Adipose tissue (tissue), 3 donors: ENCODE data around the gene DAG1. TPM values are rescaled to one million over a fixed set of nuclear protein-coding genes. Genes with fewer than 3 reads are reported as not detected.
"Not testable (repeated sequence)": the region's sequence is repeated elsewhere in the genome, so short reads cannot be mapped to it uniquely, and the experiment has no call there.

ENCODE experiments used
- H3K27ac ChIP-seq: one replicate; pipeline ENCODE4 v1.5.1; 2013; ENCODE audit warnings: low read depth, low read length
- WGBS, 3 donors: extraction: QIAGEN DNeasy Blood & Tissue Kit; methylation state at CpG; one replicate each; pipeline ENCODE4 v1.1.7; 2013; 5-methylcytosine and 5-hydroxymethylcytosine counted together
- polyA plus RNA-seq, 3 donors: library from polyadenylated mRNA; stranded (reverse); fragments of 200-250 nt; gene quantifications; one replicate each; pipeline ENCODE4 v1.2.3, GENCODE V29; 2013
- donor health status: healthy with polysubstance abuse.
- donor health status: Bipolar disorder and iron deficiency.
- donor health status: healthy.

Gene DAG1
- polyA plus RNA-seq, 3 donors: 12.5 to 43.2 (median 23.5) TPM

GRCh38 chr3:49465270-49466034, 4.6 kb upstream of the DAG1 start:
- WGBS, 3 donors: 77 to 83% (median 78%) methylated on average over 17 to 18 of the region's 18 CpGs
- no peak overlapping the region for H3K27ac ChIP-seq

GRCh38 chr3:49466085-49466484, 4.0 kb upstream of the DAG1 start:
- no peak overlapping the region for H3K27ac ChIP-seq
- WGBS, 3 donors: 49 to 89% (median 84%) methylated on average over 2 of the region's 2 CpGs

GRCh38 chr3:49469037-49469935, 781 bp upstream of the DAG1 start:
- no peak overlapping the region for H3K27ac ChIP-seq
- WGBS, 3 donors: 7 to 14% (median 10%) methylated on average over 23 of the region's 23 CpGs

GRCh38 chr3:49470714-49471420, 800 bp downstream of the DAG1 start:
- WGBS, 3 donors: 2 to 5% (median 5%) methylated on average over 23 of the region's 23 CpGs
- no peak overlapping the region for H3K27ac ChIP-seq

GRCh38 chr3:49471856-49472495, 1.9 kb downstream of the DAG1 start:
- WGBS, 3 donors: 45 to 83% (median 83%) methylated on average over 6 of the region's 6 CpGs
- H3K27ac ChIP-seq: no peak overlapping the region

- H3K27ac ChIP-seq: no peak overlapping the region
- 43 to 81% (median 46%) methylated on average over 1 of the region's 1 CpG for WGBS, 3 donors
These were observed 6.5 kb downstream of the DAG1 start for GRCh38 chr3:49476563-49476962.

- no peak overlapping the region for H3K27ac ChIP-seq
These were observed 12.7 kb downstream of the DAG1 start for GRCh38 chr3:49482766-49483165.

GRCh38 chr3:49484471-49484870, 14.4 kb downstream of the DAG1 start:
- WGBS, 3 donors: 78 to 92% (median 84%) methylated on average over 3 of the region's 3 CpGs
- H3K27ac ChIP-seq: no peak overlapping the region

GRCh38 chr3:49489247-49489646, 19.2 kb downstream of the DAG1 start:
- H3K27ac ChIP-seq: no peak overlapping the region
- WGBS, 3 donors: 89 to 95% (median 95%) methylated on average over 7 of the region's 7 CpGs

GRCh38 chr3:49492969-49493368, 22.9 kb downstream of the DAG1 start:
- H3K27ac ChIP-seq: no peak overlapping the region
- 92 to 94% (median 94%) methylated on average over 3 to 4 of the region's 4 CpGs for WGBS, 3 donors

GRCh38 chr3:49493901-49494300, 23.8 kb downstream of the DAG1 start:
- H3K27ac ChIP-seq: no peak overlapping the region
- WGBS, 3 donors: 68 to 83% (median 79%) methylated on average over 2 of the region's 2 CpGs

- no peak overlapping the region for H3K27ac ChIP-seq
These were observed 25.0 kb downstream of the DAG1 start for GRCh38 chr3:49495023-49495422.

- H3K27ac ChIP-seq: not testable (repeated sequence)
- WGBS, 3 donors: 94 to 98% (median 96%) methylated on average over 4 of the region's 4 CpGs
These were observed 26.8 kb downstream of the DAG1 start for GRCh38 chr3:49496845-49497244.

GRCh38 chr3:49497606-49498005, 27.5 kb downstream of the DAG1 start:
- no peak overlapping the region for H3K27ac ChIP-seq
- WGBS, 3 donors: 59 to 93% (median 93%) methylated on average over 4 of the region's 4 CpGs

GRCh38 chr3:49498239-49498638, 28.2 kb downstream of the DAG1 start:
- WGBS, 3 donors: 47 to 82% (median 69%) methylated on average over 1 of the region's 1 CpG
- no peak overlapping the region for H3K27ac ChIP-seq

- WGBS, 3 donors: 64 to 94% (median 84%) methylated on average over 3 of the region's 3 CpGs
- no peak overlapping the region for H3K27ac ChIP-seq
These were observed 28.6 kb downstream of the DAG1 start for GRCh38 chr3:49498648-49499047.

- WGBS, 3 donors: 85 to 96% (median 96%) methylated on average over 6 of the region's 6 CpGs
- no peak overlapping the region for H3K27ac ChIP-seq
These were observed 30.2 kb downstream of the DAG1 start for GRCh38 chr3:49500205-49500731.
